ENCODE data around the gene RFX3. TPM values are rescaled to one million over a fixed set of nuclear protein-coding genes. Genes with fewer than 3 reads are reported as not detected.

The RFX3 gene
- total RNA-seq, 1 experiment from 2014 or later = 4.4 TPM

- DNase-seq (ENCODE audit: extremely low read depth, low read depth) = peak; percentile 37
These were observed 84.5 kb downstream of the RFX3 start for GRCh38 chr9:3441197-3441816.

GRCh38 chr9:3436629-3437420 lies 89.0 kb downstream of the RFX3 start:
- DNase-seq (ENCODE audit: extremely low read depth, low read depth) = no peak

GRCh38 chr9:3435732-3436131 lies 90.1 kb downstream of the RFX3 start:
- DNase-seq (ENCODE audit: extremely low read depth, low read depth) = no peak

GRCh38 chr9:3434594-3434993 lies 91.2 kb downstream of the RFX3 start:
- DNase-seq (ENCODE audit: extremely low read depth, low read depth) = peak; percentile 35

GRCh38 chr9:3433754-3434153 lies 92.0 kb downstream of the RFX3 start:
- no peak for DNase-seq (ENCODE audit: extremely low read depth, low read depth)

GRCh38 chr9:3433066-3433465 lies 92.7 kb downstream of the RFX3 start:
- no peak for DNase-seq (ENCODE audit: extremely low read depth, low read depth)

- DNase-seq (ENCODE audit: extremely low read depth, low read depth) = no peak
These were observed 93.9 kb downstream of the RFX3 start for GRCh38 chr9:3431890-3432289.

- DNase-seq (ENCODE audit: extremely low read depth, low read depth) = no peak
These were observed 105.9 kb downstream of the RFX3 start for GRCh38 chr9:3419893-3420292.

GRCh38 chr9:3415906-3416305 lies 109.9 kb downstream of the RFX3 start:
- no peak for DNase-seq (ENCODE audit: extremely low read depth, low read depth)

GRCh38 chr9:3413984-3414383 lies 111.8 kb downstream of the RFX3 start:
- no peak for DNase-seq (ENCODE audit: extremely low read depth, low read depth)

GRCh38 chr9:3410461-3410860 lies 115.3 kb downstream of the RFX3 start:
- no peak for DNase-seq (ENCODE audit: extremely low read depth, low read depth)

GRCh38 chr9:3409453-3409852 lies 116.3 kb downstream of the RFX3 start:
- no peak for DNase-seq (ENCODE audit: extremely low read depth, low read depth)

- DNase-seq (ENCODE audit: extremely low read depth, low read depth) = no peak
These were observed 122.5 kb downstream of the RFX3 start for GRCh38 chr9:3403315-3403714.

- no peak for DNase-seq (ENCODE audit: extremely low read depth, low read depth)
These were observed 124.4 kb downstream of the RFX3 start for GRCh38 chr9:3401221-3401954.

GRCh38 chr9:3398232-3398648 lies 127.6 kb downstream of the RFX3 start:
- no peak for DNase-seq (ENCODE audit: extremely low read depth, low read depth)

GRCh38 chr9:3397766-3398165 lies 128.0 kb downstream of the RFX3 start:
- no peak for DNase-seq (ENCODE audit: extremely low read depth, low read depth)

- no peak for DNase-seq (ENCODE audit: extremely low read depth, low read depth)
These were observed 134.4 kb downstream of the RFX3 start for GRCh38 chr9:3391414-3391813.

- DNase-seq (ENCODE audit: extremely low read depth, low read depth) = no peak
These were observed 139.0 kb downstream of the RFX3 start for GRCh38 chr9:3386753-3387152.

GRCh38 chr9:3385871-3386270 lies 139.9 kb downstream of the RFX3 start:
- DNase-seq (ENCODE audit: extremely low read depth, low read depth) = no peak

GRCh38 chr9:3371842-3372241 lies 154.0 kb downstream of the RFX3 start:
- no peak for DNase-seq (ENCODE audit: extremely low read depth, low read depth)

GRCh38 chr9:3370715-3371114 lies 155.1 kb downstream of the RFX3 start:
- DNase-seq (ENCODE audit: extremely low read depth, low read depth) = no peak

GRCh38 chr9:3367185-3367584 lies 158.6 kb downstream of the RFX3 start:
- DNase-seq (ENCODE audit: extremely low read depth, low read depth) = no peak
